Neural progenitor cell (in vitro differentiated cells): ENCODE data around the gene SLC39A13.

Experiments
- EZH2phosphoT487 ChIP-seq: fragments of 200-600 bp; sonication (generic); IDR thresholded peaks from 2 replicates; pipeline ENCODE4 v1.6.1; 2017; ENCODE audit warnings: antibody characterized with exemption
- TF ChIP-seq, protein P1 (sequence below): fragments of 200-600 bp; sonication (generic); IDR thresholded peaks from 2 replicates; pipeline ENCODE4 v1.5.1; 2017; ENCODE audit warnings: antibody characterized with exemption, mild to moderate bottlenecking

DNA sequence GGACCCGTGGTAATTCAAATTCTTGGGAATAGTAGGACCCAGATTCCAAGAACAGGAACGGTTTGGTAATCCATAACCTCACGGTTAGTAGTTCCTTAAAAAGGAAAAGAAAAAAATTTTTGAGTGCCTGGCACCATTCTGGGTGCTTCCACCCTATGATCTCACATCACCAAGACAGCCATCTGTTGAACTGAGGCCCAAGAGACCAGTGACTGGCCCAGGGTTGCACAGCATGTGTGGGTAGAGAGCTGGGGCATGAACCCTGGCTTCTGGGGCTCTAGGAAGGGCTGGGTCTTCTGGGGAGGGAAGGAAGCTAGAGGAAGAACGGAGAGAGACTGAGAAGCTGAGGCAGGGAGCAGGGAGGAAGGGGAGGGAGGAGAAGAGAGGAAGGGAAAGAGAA, 25.3 kb upstream of the SLC39A13 start:
- TF ChIP-seq, protein P1, sequence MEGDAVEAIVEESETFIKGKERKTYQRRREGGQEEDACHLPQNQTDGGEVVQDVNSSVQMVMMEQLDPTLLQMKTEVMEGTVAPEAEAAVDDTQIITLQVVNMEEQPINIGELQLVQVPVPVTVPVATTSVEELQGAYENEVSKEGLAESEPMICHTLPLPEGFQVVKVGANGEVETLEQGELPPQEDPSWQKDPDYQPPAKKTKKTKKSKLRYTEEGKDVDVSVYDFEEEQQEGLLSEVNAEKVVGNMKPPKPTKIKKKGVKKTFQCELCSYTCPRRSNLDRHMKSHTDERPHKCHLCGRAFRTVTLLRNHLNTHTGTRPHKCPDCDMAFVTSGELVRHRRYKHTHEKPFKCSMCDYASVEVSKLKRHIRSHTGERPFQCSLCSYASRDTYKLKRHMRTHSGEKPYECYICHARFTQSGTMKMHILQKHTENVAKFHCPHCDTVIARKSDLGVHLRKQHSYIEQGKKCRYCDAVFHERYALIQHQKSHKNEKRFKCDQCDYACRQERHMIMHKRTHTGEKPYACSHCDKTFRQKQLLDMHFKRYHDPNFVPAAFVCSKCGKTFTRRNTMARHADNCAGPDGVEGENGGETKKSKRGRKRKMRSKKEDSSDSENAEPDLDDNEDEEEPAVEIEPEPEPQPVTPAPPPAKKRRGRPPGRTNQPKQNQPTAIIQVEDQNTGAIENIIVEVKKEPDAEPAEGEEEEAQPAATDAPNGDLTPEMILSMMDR, result no peak
- TF ChIP-seq EZH2phosphoT487, result no peak
